Occipital lobe (tissue), 2 donors: ENCODE measurements around the gene CD109. TPM values are rescaled to one million over a fixed set of nuclear protein-coding genes. Genes with fewer than 3 reads are reported as not detected.
"Not testable (repeated sequence)": the region's sequence is repeated elsewhere in the genome, so short reads cannot be mapped to it uniquely, and the experiment has no call there.

Experiments
- DNase-seq: peaks from one replicate; lab custom pipeline; 2025; lab: John Stamatoyannopoulos, UW
- total RNA-seq: library from RNA; depleted of rRNA; stranded (reverse); fragments of >200 nt; gene quantifications from one replicate; pipeline ENCODE4 v1.2.3, GENCODE V29; 2014

CD109 gene
- total RNA-seq, 1 donor from 2014 or later, result 1.6 TPM

GRCh38 chr6:73784726-73785505 lies 88.9 kb downstream of the CD109 start:
- DNase-seq, result no peak

- DNase-seq, result no peak
Measured at GRCh38 chr6:73790574-73790973, 94.6 kb downstream of the CD109 start.

GRCh38 chr6:73791336-73791735 lies 95.3 kb downstream of the CD109 start:
- DNase-seq, result no peak

GRCh38 chr6:73792738-73793137 lies 96.7 kb downstream of the CD109 start:
- DNase-seq, result no peak

- no peak for DNase-seq
Measured at GRCh38 chr6:73796881-73797280, 100.9 kb downstream of the CD109 start.

- DNase-seq, result no peak
Measured at GRCh38 chr6:73797861-73798260, 101.9 kb downstream of the CD109 start.

GRCh38 chr6:73798592-73798991 lies 102.6 kb downstream of the CD109 start:
- DNase-seq, result no peak

- no peak for DNase-seq
Measured at GRCh38 chr6:73800997-73801396, 105.0 kb downstream of the CD109 start.

GRCh38 chr6:73801652-73802268 lies 105.8 kb downstream of the CD109 start:
- no peak for DNase-seq

- DNase-seq, result no peak
Measured at GRCh38 chr6:73802366-73802765, 106.4 kb downstream of the CD109 start.

GRCh38 chr6:73803562-73804241 lies 107.7 kb downstream of the CD109 start:
- no peak for DNase-seq

GRCh38 chr6:73805221-73805620 lies 109.2 kb downstream of the CD109 start:
- DNase-seq, result not testable (repeated sequence)

- DNase-seq, result not testable (repeated sequence)
Measured at GRCh38 chr6:73805982-73806381, 110.0 kb downstream of the CD109 start.

- DNase-seq, result no peak
Measured at GRCh38 chr6:73811706-73812105, 115.7 kb downstream of the CD109 start.

- DNase-seq, result no peak
Measured at GRCh38 chr6:73817253-73817652, 121.2 kb downstream of the CD109 start.

GRCh38 chr6:73823046-73823735 lies 127.2 kb downstream of the CD109 start:
- DNase-seq, result no peak

- no peak for DNase-seq
Measured at GRCh38 chr6:73823832-73824231, 127.8 kb downstream of the CD109 start.

GRCh38 chr6:73826571-73826970 lies 130.6 kb downstream of the CD109 start:
- DNase-seq, result no peak

GRCh38 chr6:73830119-73830518 lies 134.1 kb downstream of the CD109 start:
- DNase-seq, result no peak

GRCh38 chr6:73832313-73832712 lies 136.3 kb downstream of the CD109 start:
- DNase-seq, result no peak

- DNase-seq, result not testable (repeated sequence)
Measured at GRCh38 chr6:73844696-73845095, 148.7 kb downstream of the CD109 start.

- DNase-seq, result not testable (repeated sequence)
Measured at GRCh38 chr6:73851048-73851447, 155.0 kb downstream of the CD109 start.
